Measurements from ENCODE around the gene CYP26C1.

GRCh38 chr10:93039721-93040120 is 20.9 kb upstream of the CYP26C1 start:
- TF ChIP-seq TEAD4 (IDR thresholded peaks at IDR 0.05; ENCODE audit: low read length) = no peak
- no peak for TF ChIP-seq TEAD4 (CRISPR knock-in tag; IDR thresholded peaks at IDR 0.05; ENCODE audit: borderline replicate concordance)
- no peak for TF ChIP-seq SMARCB1 (IDR thresholded peaks at IDR 0.05; ENCODE audit: insufficient read length, low read depth)
- no peak for TF ChIP-seq SRSF1 (IDR thresholded peaks at IDR 0.05; ENCODE audit: low read depth, low read length)
- TF ChIP-seq, protein P1, sequence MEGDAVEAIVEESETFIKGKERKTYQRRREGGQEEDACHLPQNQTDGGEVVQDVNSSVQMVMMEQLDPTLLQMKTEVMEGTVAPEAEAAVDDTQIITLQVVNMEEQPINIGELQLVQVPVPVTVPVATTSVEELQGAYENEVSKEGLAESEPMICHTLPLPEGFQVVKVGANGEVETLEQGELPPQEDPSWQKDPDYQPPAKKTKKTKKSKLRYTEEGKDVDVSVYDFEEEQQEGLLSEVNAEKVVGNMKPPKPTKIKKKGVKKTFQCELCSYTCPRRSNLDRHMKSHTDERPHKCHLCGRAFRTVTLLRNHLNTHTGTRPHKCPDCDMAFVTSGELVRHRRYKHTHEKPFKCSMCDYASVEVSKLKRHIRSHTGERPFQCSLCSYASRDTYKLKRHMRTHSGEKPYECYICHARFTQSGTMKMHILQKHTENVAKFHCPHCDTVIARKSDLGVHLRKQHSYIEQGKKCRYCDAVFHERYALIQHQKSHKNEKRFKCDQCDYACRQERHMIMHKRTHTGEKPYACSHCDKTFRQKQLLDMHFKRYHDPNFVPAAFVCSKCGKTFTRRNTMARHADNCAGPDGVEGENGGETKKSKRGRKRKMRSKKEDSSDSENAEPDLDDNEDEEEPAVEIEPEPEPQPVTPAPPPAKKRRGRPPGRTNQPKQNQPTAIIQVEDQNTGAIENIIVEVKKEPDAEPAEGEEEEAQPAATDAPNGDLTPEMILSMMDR (IDR thresholded peaks at IDR 0.05 in 2 of 3, conservative IDR thresholded peaks at IDR 0.05 in 1 of 3; ENCODE audit: insufficient read depth in 2 of 3, low read depth in 1 of 3, low read length in 3 of 3) = peak; percentile 53 to 67 (median 67)
- TF ChIP-seq, protein P2, sequence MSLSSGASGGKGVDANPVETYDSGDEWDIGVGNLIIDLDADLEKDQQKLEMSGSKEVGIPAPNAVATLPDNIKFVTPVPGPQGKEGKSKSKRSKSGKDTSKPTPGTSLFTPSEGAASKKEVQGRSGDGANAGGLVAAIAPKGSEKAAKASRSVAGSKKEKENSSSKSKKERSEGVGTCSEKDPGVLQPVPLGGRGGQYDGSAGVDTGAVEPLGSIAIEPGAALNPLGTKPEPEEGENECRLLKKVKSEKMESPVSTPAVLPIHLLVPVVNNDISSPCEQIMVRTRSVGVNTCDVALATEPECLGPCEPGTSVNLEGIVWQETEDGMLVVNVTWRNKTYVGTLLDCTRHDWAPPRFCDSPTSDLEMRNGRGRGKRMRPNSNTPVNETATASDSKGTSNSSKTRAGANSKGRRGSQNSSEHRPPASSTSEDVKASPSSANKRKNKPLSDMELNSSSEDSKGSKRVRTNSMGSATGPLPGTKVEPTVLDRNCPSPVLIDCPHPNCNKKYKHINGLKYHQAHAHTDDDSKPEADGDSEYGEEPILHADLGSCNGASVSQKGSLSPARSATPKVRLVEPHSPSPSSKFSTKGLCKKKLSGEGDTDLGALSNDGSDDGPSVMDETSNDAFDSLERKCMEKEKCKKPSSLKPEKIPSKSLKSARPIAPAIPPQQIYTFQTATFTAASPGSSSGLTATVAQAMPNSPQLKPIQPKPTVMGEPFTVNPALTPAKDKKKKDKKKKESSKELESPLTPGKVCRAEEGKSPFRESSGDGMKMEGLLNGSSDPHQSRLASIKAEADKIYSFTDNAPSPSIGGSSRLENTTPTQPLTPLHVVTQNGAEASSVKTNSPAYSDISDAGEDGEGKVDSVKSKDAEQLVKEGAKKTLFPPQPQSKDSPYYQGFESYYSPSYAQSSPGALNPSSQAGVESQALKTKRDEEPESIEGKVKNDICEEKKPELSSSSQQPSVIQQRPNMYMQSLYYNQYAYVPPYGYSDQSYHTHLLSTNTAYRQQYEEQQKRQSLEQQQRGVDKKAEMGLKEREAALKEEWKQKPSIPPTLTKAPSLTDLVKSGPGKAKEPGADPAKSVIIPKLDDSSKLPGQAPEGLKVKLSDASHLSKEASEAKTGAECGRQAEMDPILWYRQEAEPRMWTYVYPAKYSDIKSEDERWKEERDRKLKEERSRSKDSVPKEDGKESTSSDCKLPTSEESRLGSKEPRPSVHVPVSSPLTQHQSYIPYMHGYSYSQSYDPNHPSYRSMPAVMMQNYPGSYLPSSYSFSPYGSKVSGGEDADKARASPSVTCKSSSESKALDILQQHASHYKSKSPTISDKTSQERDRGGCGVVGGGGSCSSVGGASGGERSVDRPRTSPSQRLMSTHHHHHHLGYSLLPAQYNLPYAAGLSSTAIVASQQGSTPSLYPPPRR (CRISPR knock-in tag; IDR thresholded peaks at IDR 0.05; ENCODE audit: borderline replicate concordance) = no peak
- no peak for TF ChIP-seq BCLAF1 (IDR thresholded peaks at IDR 0.05; ENCODE audit: borderline replicate concordance in 1 of 2, control insufficient read depth in 1 of 2, low read depth in 2 of 2, low read length in 1 of 2)
- TF ChIP-seq POLR2AphosphoS5 (IDR thresholded peaks at IDR 0.05; ENCODE audit: control insufficient read depth, insufficient read depth, low read depth, low read length) = no peak
- no peak for TF ChIP-seq GTF2F1 (IDR thresholded peaks at IDR 0.05; ENCODE audit: low read depth, low read length)
- no peak for TF ChIP-seq CXXC5 (CRISPR knock-in tag; IDR thresholded peaks at IDR 0.05)
- no peak for TF ChIP-seq ZNF589 (CRISPR knock-in tag; IDR thresholded peaks at IDR 0.05; ENCODE audit: low read depth)
- peak; percentile 41; the same call in 1 of the 2 replicates for TF ChIP-seq REST (IDR thresholded peaks at IDR 0.05; ENCODE audit: borderline replicate concordance)
- no peak for TF ChIP-seq REST (CRISPR knock-in tag; IDR thresholded peaks at IDR 0.05; ENCODE audit: low read depth)
- TF ChIP-seq ZNF224 (CRISPR knock-in tag; IDR thresholded peaks at IDR 0.05) = no peak

Measured in K562 (cell line).